CD4-positive, alpha-beta T cell treated with Interleukin-6 at 100 ng/mL for 8 hours (primary cell): ENCODE results near the gene ARFGAP2.

Source experiments
- DNase-seq: peaks from one replicate; pipeline ENCODE4 v3.0.0-alpha.2; 2020; ENCODE audit warnings: mixed read lengths, low spot score

Gene ARFGAP2

GRCh38 chr11:47148903-47149531 lies 27.7 kb downstream of the ARFGAP2 start:
- no peak for DNase-seq

- DNase-seq: no peak
These were observed 28.4 kb downstream of the ARFGAP2 start for GRCh38 chr11:47148270-47148669.

GRCh38 chr11:47147681-47148080 lies 29.0 kb downstream of the ARFGAP2 start:
- DNase-seq: no peak

GRCh38 chr11:47147250-47147649 lies 29.4 kb downstream of the ARFGAP2 start:
- DNase-seq: no peak

- no peak for DNase-seq
These were observed 32.1 kb downstream of the ARFGAP2 start for GRCh38 chr11:47144541-47144940.

GRCh38 chr11:47143322-47143721 lies 33.4 kb downstream of the ARFGAP2 start:
- no peak for DNase-seq

- DNase-seq: no peak
These were observed 36.8 kb downstream of the ARFGAP2 start for GRCh38 chr11:47139878-47140277.

- no peak for DNase-seq
These were observed 39.2 kb downstream of the ARFGAP2 start for GRCh38 chr11:47137476-47137875.

GRCh38 chr11:47136921-47137320 lies 39.8 kb downstream of the ARFGAP2 start:
- no peak for DNase-seq

GRCh38 chr11:47136327-47136726 lies 40.4 kb downstream of the ARFGAP2 start:
- no peak for DNase-seq

- no peak for DNase-seq
These were observed 43.7 kb downstream of the ARFGAP2 start for GRCh38 chr11:47132981-47133380.

GRCh38 chr11:47132490-47132889 lies 44.2 kb downstream of the ARFGAP2 start:
- no peak for DNase-seq

- DNase-seq: no peak
These were observed 45.5 kb downstream of the ARFGAP2 start for GRCh38 chr11:47131136-47131535.

- no peak for DNase-seq
These were observed 46.1 kb downstream of the ARFGAP2 start for GRCh38 chr11:47130543-47130942.

GRCh38 chr11:47127213-47127612 lies 49.5 kb downstream of the ARFGAP2 start:
- no peak for DNase-seq

- DNase-seq: no peak
These were observed 51.6 kb downstream of the ARFGAP2 start for GRCh38 chr11:47125083-47125482.

- no peak for DNase-seq
These were observed 52.0 kb downstream of the ARFGAP2 start for GRCh38 chr11:47124675-47125074.

GRCh38 chr11:47123094-47123493 lies 53.6 kb downstream of the ARFGAP2 start:
- DNase-seq: no peak

- no peak for DNase-seq
These were observed 54.9 kb downstream of the ARFGAP2 start for GRCh38 chr11:47121731-47122130.

- DNase-seq: no peak
These were observed 55.6 kb downstream of the ARFGAP2 start for GRCh38 chr11:47121056-47121455.

- DNase-seq: peak; percentile 47
These were observed 57.6 kb downstream of the ARFGAP2 start for GRCh38 chr11:47118958-47119688.
